Loucy (cell line): ENCODE results near the gene CXCL12.

Experiments
- H2AFZ ChIP-seq: fragments of 200-600 bp; sonication (generic); 2 replicates; pipeline ENCODE4 v1.6.0; 2016; ENCODE audit warnings: antibody characterized with exemption, mild to moderate bottlenecking, low read length, moderate library complexity
- H3F3A ChIP-seq: fragments of 200-600 bp; 2 replicates; pipeline ENCODE4 v1.6.0; 2016; ENCODE audit warnings: antibody characterized with exemption, low read depth, mild to moderate bottlenecking
- H3K27me3 ChIP-seq: fragments of 200-600 bp; sonication (generic); 2 replicates; pipeline ENCODE4 v1.6.1; 2014; ENCODE audit warnings: low read length, mild to moderate bottlenecking; ENCODE audit not compliant: insufficient read depth, poor library complexity, severe bottlenecking
- H3K36me3 ChIP-seq: fragments of 200-600 bp; sonication (generic); 2 replicates; pipeline ENCODE4 v1.6.1; 2016; ENCODE audit warnings: low read length; ENCODE audit not compliant: insufficient read depth
- H3K4me1 ChIP-seq: fragments of 200-600 bp; sonication (generic); 2 replicates; pipeline ENCODE4 v1.5.1; 2014; ENCODE audit warnings: low read length, mild to moderate bottlenecking; ENCODE audit not compliant: insufficient read depth, poor library complexity, severe bottlenecking
- H3K4me2 ChIP-seq: fragments of 200-600 bp; sonication (generic); 2 replicates; pipeline ENCODE4 v1.6.0; 2014; ENCODE audit warnings: antibody characterized with exemption, low read length, low read depth, mild to moderate bottlenecking; ENCODE audit not compliant: poor library complexity, severe bottlenecking
- H3K4me3 ChIP-seq: fragments of 200-600 bp; sonication (generic); 2 replicates; pipeline ENCODE4 v1.5.1; 2014; ENCODE audit warnings: low read length, mild to moderate bottlenecking, mixed read lengths; ENCODE audit not compliant: poor library complexity, severe bottlenecking
- H3K79me2 ChIP-seq: fragments of 200-600 bp; sonication (generic); 2 replicates; pipeline ENCODE4 v1.6.1; 2014; ENCODE audit warnings: low read length; ENCODE audit not compliant: insufficient read depth
- H3K9ac ChIP-seq: fragments of 200-600 bp; sonication (generic); 2 replicates; pipeline ENCODE4 v1.6.0; 2014; ENCODE audit warnings: mild to moderate bottlenecking, low read depth, low read length, moderate library complexity; ENCODE audit not compliant: poor library complexity, severe bottlenecking
- H3K9me2 ChIP-seq: fragments of 200-600 bp; sonication (generic); replicated peaks from 2 replicates; pipeline ENCODE4 v1.6.1; 2016; ENCODE audit warnings: low read depth, low read length, mixed read lengths
- H3K9me3 ChIP-seq: fragments of 200-600 bp; sonication (generic); 2 replicates; pipeline ENCODE4 v1.6.1; 2014; ENCODE audit warnings: mild to moderate bottlenecking, antibody characterized with exemption, low read length, low read depth; ENCODE audit not compliant: insufficient read depth
- H4K20me1 ChIP-seq: fragments of 200-600 bp; sonication (generic); 2 replicates; pipeline ENCODE4 v1.6.0; 2014; ENCODE audit warnings: antibody characterized with exemption, low read length, mild to moderate bottlenecking; ENCODE audit not compliant: insufficient read depth, poor library complexity, severe bottlenecking
- CTCF ChIP-seq: fragments of 200-600 bp; sonication (generic); conservative IDR thresholded peaks from 2 replicates; pipeline ENCODE4 v1.5.1; 2014; ENCODE audit warnings: mild to moderate bottlenecking, antibody characterized with exemption, low read length
- EZH2phosphoT487 ChIP-seq: fragments of 200-600 bp; IDR thresholded peaks from 2 replicates; pipeline ENCODE4 v1.6.1; 2018; ENCODE audit warnings: antibody characterized with exemption, mild to moderate bottlenecking, moderate library complexity, borderline replicate concordance

The CXCL12 gene

GRCh38 chr10:44370731-44371248, 14.1 kb downstream of the CXCL12 start:
- no peak overlapping the region for H3K4me3 ChIP-seq

GRCh38 chr10:44369854-44370253, 15.0 kb downstream of the CXCL12 start:
- no peak overlapping the region for H3K4me2 ChIP-seq
- H3K4me3 ChIP-seq: no peak overlapping the region
- H3K79me2 ChIP-seq: no peaks in the 10 kb centered on the region
- no peaks in the 10 kb centered on the region for H3K9me2 ChIP-seq
- H2AFZ ChIP-seq: no peak overlapping the region
- H3K27me3 ChIP-seq: no peaks in the 10 kb centered on the region
- H4K20me1 ChIP-seq: no peaks in the 10 kb centered on the region
- H3K9ac ChIP-seq: no peak overlapping the region
- H3K4me1 ChIP-seq: no peaks in the 10 kb centered on the region
- H3K9me3 ChIP-seq: no peaks in the 10 kb centered on the region; the same call in 1 of the 2 replicates
- no peaks in the 10 kb centered on the region for H3F3A ChIP-seq
- TF ChIP-seq CTCF (no peak), EZH2phosphoT487 (no peak)
- H3K36me3 ChIP-seq: no peaks in the 10 kb centered on the region

More at GRCh38 chr10:44370731-44371248, 14.1 kb downstream of the CXCL12 start:
- no peaks in the 10 kb centered on the region for H4K20me1 ChIP-seq
- H3K9me3 ChIP-seq: no peaks in the 10 kb centered on the region; the same call in 1 of the 2 replicates
- no peak overlapping the region for H2AFZ ChIP-seq
- no peaks in the 10 kb centered on the region for H3K9me2 ChIP-seq
- H3K4me2 ChIP-seq: no peak overlapping the region
- TF ChIP-seq EZH2phosphoT487 (no peak), CTCF (no peak)
- no peaks in the 10 kb centered on the region for H3K36me3 ChIP-seq
- no peaks in the 10 kb centered on the region for H3K27me3 ChIP-seq
- H3F3A ChIP-seq: no peaks in the 10 kb centered on the region
- no peaks in the 10 kb centered on the region for H3K4me1 ChIP-seq
- H3K9ac ChIP-seq: no peak overlapping the region
- no peaks in the 10 kb centered on the region for H3K79me2 ChIP-seq

- no peak overlapping the region for H3K4me2 ChIP-seq
- H3K4me3 ChIP-seq: no peak overlapping the region
- no peaks in the 10 kb centered on the region for H4K20me1 ChIP-seq
- no peak overlapping the region for H3K9ac ChIP-seq
- H2AFZ ChIP-seq: no peak overlapping the region
- H3F3A ChIP-seq: no peaks in the 10 kb centered on the region
- no peaks in the 10 kb centered on the region for H3K27me3 ChIP-seq
- H3K9me3 ChIP-seq: no peaks in the 10 kb centered on the region; the same call in 1 of the 2 replicates
- H3K9me2 ChIP-seq: no peaks in the 10 kb centered on the region
- H3K4me1 ChIP-seq: no peaks in the 10 kb centered on the region
- H3K36me3 ChIP-seq: no peaks in the 10 kb centered on the region
- H3K79me2 ChIP-seq: no peaks in the 10 kb centered on the region
- TF ChIP-seq CTCF: no peak
- no peak for TF ChIP-seq EZH2phosphoT487
These were observed 15.6 kb downstream of the CXCL12 start for GRCh38 chr10:44369296-44369695.
